BLaER1 treated with 17β-estradiol and CSF1 and Interleukin-3, amounts not matched to agents 10 nM and 100 nM (cell line): ENCODE results near the gene ZDHHC22.

Source experiments
- H3K27ac ChIP-seq, 11 experiments: shearing (Covaris generic); formaldehyde crosslinking; 2 replicates each; pipeline ENCODE4 v1.8.1; 2022
- H3K27me3 ChIP-seq, 11 experiments: shearing (Covaris generic); formaldehyde crosslinking; 2 replicates each; pipeline ENCODE4 v1.8.1; 2022
- H3K36me3 ChIP-seq, 11 experiments: shearing (Covaris generic); formaldehyde crosslinking; 2 replicates each; pipeline ENCODE4 v1.8.1; 2022
- H3K4me1 ChIP-seq, 10 experiments: shearing (Covaris generic); formaldehyde crosslinking; 2 replicates each; pipeline ENCODE4 v1.8.1; 2022
- H3K4me2 ChIP-seq, 11 experiments: shearing (Covaris generic); formaldehyde crosslinking; 2 replicates each; pipeline ENCODE4 v1.8.1; 2022
- H3K4me3 ChIP-seq, 10 experiments: shearing (Covaris generic); formaldehyde crosslinking; 2 replicates each; pipeline ENCODE4 v1.8.1; 2022
- H3K9ac ChIP-seq, 11 experiments: shearing (Covaris generic); formaldehyde crosslinking; 2 replicates each; pipeline ENCODE4 v1.8.1; 2022
- H3K9me3 ChIP-seq, 11 experiments: shearing (Covaris generic); formaldehyde crosslinking; replicated peaks in 1 of 11; 2 replicates each; pipeline ENCODE4 v1.8.1; 2022
- H4K20me1 ChIP-seq, 11 experiments: shearing (Covaris generic); formaldehyde crosslinking; 2 replicates each; pipeline ENCODE4 v1.8.1; 2022
- Cebpa-rat ChIP-seq, 11 experiments: shearing (Covaris generic); IDR thresholded peaks; 2 replicates each; pipeline ENCODE4 v1.8.1; 2022

Gene ZDHHC22

GRCh38 chr14:77141214-77142004 lies at the start of gene ZDHHC22:
TSS of gene ZDHHC22 (minus strand) at chr14:77141791. CDS start at chr14:77139738, 2,053 bp downstream.
- H3K27ac ChIP-seq = no peak within 1 kb of the TSS
- peak within 1 kb of the TSS; percentile 89 to 99 (median 98) for H3K4me2 ChIP-seq
- peak within 1 kb of the TSS in 9 of 11 experiments; percentile 37 to 72 (median 52); a peak in 15 of 22 replicates for H3K9ac ChIP-seq
- H3K4me3 ChIP-seq = peak within 1 kb of the TSS; percentile 54 to 70 (median 64)
- no peak for TF ChIP-seq Cebpa-rat (IDR thresholded peaks at IDR 0.05)
- H3K36me3 ChIP-seq = no peaks in the 10 kb centered on the region
- H4K20me1 ChIP-seq = peaks cover 0 to 43% (median 27%) of the 10 kb centered on the region in 11 experiments; a peak in 15 of 22 replicates
- peaks cover 88 to 98% (median 94%) of the 10 kb centered on the region in 11 experiments for H3K27me3 ChIP-seq
- H3K9me3 ChIP-seq = no peaks in the 10 kb centered on the region
- H3K4me1 ChIP-seq = peaks cover 17 to 27% (median 25%) of the 10 kb centered on the region in 10 experiments

GRCh38 chr14:77190977-77191376 lies 49.4 kb upstream of the ZDHHC22 start:
- Histone ChIP-seq H3K4me1 (peaks cover 35 to 57% (median 48%) of the 10 kb centered on the region in 10 experiments), H3K27me3 (no peaks in the 10 kb centered on the region), H3K4me3 (no peak overlapping the region), H3K9ac (no peak overlapping the region), H3K27ac (no peak overlapping the region), H3K4me2 (no peak overlapping the region), H4K20me1 (peaks cover 0 to 10% (median 5%) of the 10 kb centered on the region in 11 experiments; a peak in 9 of 22 replicates), H3K9me3 (no peaks in the 10 kb centered on the region), H3K36me3 (no peaks in the 10 kb centered on the region; a peak in 1 of 22 replicates)
- TF ChIP-seq Cebpa-rat (IDR thresholded peaks at IDR 0.05) = no peak

GRCh38 chr14:77189479-77189878 lies 47.9 kb upstream of the ZDHHC22 start:
- H4K20me1 ChIP-seq = peaks cover 0 to 7% (median 0%) of the 10 kb centered on the region in 11 experiments; a peak in 2 of 22 replicates
- H3K4me2 ChIP-seq = peak overlapping the region; percentile 12 to 99 (median 60); a peak in 21 of 22 replicates
- peaks cover 50 to 72% (median 63%) of the 10 kb centered on the region in 10 experiments for H3K4me1 ChIP-seq
- no peaks in the 10 kb centered on the region for H3K9me3 ChIP-seq
- no peak for TF ChIP-seq Cebpa-rat (IDR thresholded peaks at IDR 0.05)
- peak overlapping the region in 4 of 11 experiments; percentile 1 to 51 (median 22); a peak in 1 of 22 replicates for H3K9ac ChIP-seq
- H3K27me3 ChIP-seq = no peaks in the 10 kb centered on the region
- no peak overlapping the region for H3K27ac ChIP-seq
- H3K4me3 ChIP-seq = no peak overlapping the region
- H3K36me3 ChIP-seq = no peaks in the 10 kb centered on the region

GRCh38 chr14:77187649-77188012 lies 46.0 kb upstream of the ZDHHC22 start:
- no peaks in the 10 kb centered on the region for H3K9me3 ChIP-seq
- H3K4me3 ChIP-seq = no peak overlapping the region; a peak in 1 of 20 replicates
- H3K9ac ChIP-seq = peak overlapping the region in 4 of 11 experiments; percentile 4 to 52 (median 28); a peak in 3 of 22 replicates
- no peak for TF ChIP-seq Cebpa-rat (IDR thresholded peaks at IDR 0.05)
- H4K20me1 ChIP-seq = peaks cover 0 to 7% (median 0%) of the 10 kb centered on the region in 11 experiments; a peak in 1 of 22 replicates
- H3K27me3 ChIP-seq = no peaks in the 10 kb centered on the region
- peaks cover 69 to 87% (median 78%) of the 10 kb centered on the region in 10 experiments for H3K4me1 ChIP-seq
- peak overlapping the region; percentile 40 to 99 (median 67) for H3K4me2 ChIP-seq
- no peaks in the 10 kb centered on the region for H3K36me3 ChIP-seq
- H3K27ac ChIP-seq = peak overlapping the region in 5 of 11 experiments; percentile 11 to 60 (median 46); a peak in 9 of 22 replicates

- Histone ChIP-seq H3K4me1 (peaks cover 70 to 87% (median 80%) of the 10 kb centered on the region in 10 experiments), H3K36me3 (no peaks in the 10 kb centered on the region), H3K9ac (peak overlapping the region in 5 of 11 experiments; percentile 4 to 52 (median 15); a peak in 4 of 22 replicates), H4K20me1 (peaks cover 0 to 7% (median 0%) of the 10 kb centered on the region in 11 experiments; a peak in 1 of 22 replicates), H3K9me3 (no peaks in the 10 kb centered on the region), H3K27ac (peak overlapping the region in 5 of 11 experiments; percentile 11 to 60 (median 46); a peak in 9 of 22 replicates), H3K27me3 (no peaks in the 10 kb centered on the region), H3K4me3 (no peak overlapping the region; a peak in 1 of 20 replicates), H3K4me2 (peak overlapping the region; percentile 40 to 99 (median 67))
- TF ChIP-seq Cebpa-rat (IDR thresholded peaks at IDR 0.05) = no peak
Measured at GRCh38 chr14:77186911-77187648, 45.5 kb upstream of the ZDHHC22 start.

- H3K4me2 ChIP-seq = peak overlapping the region; percentile 86 to 99 (median 94)
- peak overlapping the region in 1 of 10 experiments; percentile 1; a peak in 1 of 20 replicates for H3K4me3 ChIP-seq
- no peaks in the 10 kb centered on the region for H3K27me3 ChIP-seq
- 0 out of 22 replicates have a peak overlapping the region, but pooled peaks of 1 of the 11 experiments have one; percentile 23 for H3K9ac ChIP-seq
- H3K4me1 ChIP-seq = peaks cover 77 to 90% (median 88%) of the 10 kb centered on the region in 10 experiments
- peak overlapping the region in 7 of 11 experiments; percentile 23 to 65 (median 49); a peak in 8 of 22 replicates for H3K27ac ChIP-seq
- TF ChIP-seq Cebpa-rat (IDR thresholded peaks at IDR 0.05) = no peak
- peaks cover 0 to 7% (median 0%) of the 10 kb centered on the region in 11 experiments; a peak in 1 of 22 replicates for H4K20me1 ChIP-seq
- no peaks in the 10 kb centered on the region for H3K9me3 ChIP-seq
- H3K36me3 ChIP-seq = no peaks in the 10 kb centered on the region
Measured at GRCh38 chr14:77185093-77185465, 43.5 kb upstream of the ZDHHC22 start.

GRCh38 chr14:77184396-77185092 lies 43.0 kb upstream of the ZDHHC22 start:
- Histone ChIP-seq H3K27ac (peak overlapping the region in 8 of 11 experiments; percentile 13 to 65 (median 43); a peak in 12 of 22 replicates), H3K4me3 (peak overlapping the region in 1 of 10 experiments; percentile 1; a peak in 2 of 20 replicates)
- no peak for TF ChIP-seq Cebpa-rat (IDR thresholded peaks at IDR 0.05)

GRCh38 chr14:77183896-77184295 lies 42.3 kb upstream of the ZDHHC22 start:
- TF ChIP-seq Cebpa-rat (IDR thresholded peaks at IDR 0.05) = no peak
- no peaks in the 10 kb centered on the region for H3K9me3 ChIP-seq
- H3K27me3 ChIP-seq = no peaks in the 10 kb centered on the region
- H4K20me1 ChIP-seq = peaks cover 0 to 7% (median 0%) of the 10 kb centered on the region in 11 experiments; a peak in 1 of 22 replicates
- peak overlapping the region in 5 of 11 experiments; percentile 13 to 65 (median 36); a peak in 8 of 22 replicates for H3K27ac ChIP-seq
- no peaks in the 10 kb centered on the region for H3K36me3 ChIP-seq
- peaks cover 68 to 83% (median 76%) of the 10 kb centered on the region in 10 experiments for H3K4me1 ChIP-seq
- peak overlapping the region in 3 of 11 experiments; percentile 26 to 77 (median 27); a peak in 3 of 22 replicates for H3K9ac ChIP-seq
- peak overlapping the region in 1 of 10 experiments; percentile 83; a peak in 2 of 20 replicates for H3K4me3 ChIP-seq
- peak overlapping the region; percentile 86 to 99 (median 94) for H3K4me2 ChIP-seq

More at GRCh38 chr14:77184396-77185092, 43.0 kb upstream of the ZDHHC22 start:
- Histone ChIP-seq H3K27me3 (no peaks in the 10 kb centered on the region), H3K9ac (peak overlapping the region in 4 of 11 experiments; percentile 23 to 28 (median 26); a peak in 2 of 22 replicates), H3K4me1 (peaks cover 75 to 88% (median 83%) of the 10 kb centered on the region in 10 experiments), H3K9me3 (no peaks in the 10 kb centered on the region), H4K20me1 (peaks cover 0 to 7% (median 0%) of the 10 kb centered on the region in 11 experiments; a peak in 1 of 22 replicates), H3K4me2 (peak overlapping the region; percentile 86 to 99 (median 94)), H3K36me3 (no peaks in the 10 kb centered on the region)
